OCI-LY1 (cell line): ENCODE measurements around the gene PHKG2.

Experiments
- H2AFZ ChIP-seq: fragments of 200-600 bp; sonication (generic), shearing (Covaris generic); 2 replicates; pipeline ENCODE4 v1.6.0; 2014; ENCODE audit warnings: antibody characterized with exemption, mild to moderate bottlenecking, low read length
- H3F3A ChIP-seq: fragments of 200-600 bp; sonication (generic), shearing (Covaris generic); 2 replicates; pipeline ENCODE4 v1.6.0; 2014; ENCODE audit warnings: mild to moderate bottlenecking, antibody characterized with exemption, low read length, moderate library complexity; ENCODE audit not compliant: insufficient read depth
- H3K27ac ChIP-seq: fragments of 200-600 bp; sonication (generic); 2 replicates; pipeline ENCODE4 v1.5.1; 2014; ENCODE audit warnings: low read length, mixed run types, mild to moderate bottlenecking, low read depth; ENCODE audit not compliant: poor library complexity, severe bottlenecking
- H3K27me3 ChIP-seq: fragments of 200-600 bp; sonication (generic); 2 replicates; pipeline ENCODE4 v1.6.0; 2014; ENCODE audit warnings: antibody characterized with exemption, mild to moderate bottlenecking, low read length, moderate library complexity; ENCODE audit not compliant: insufficient read depth
- H3K36me3 ChIP-seq: fragments of 200-600 bp; sonication (generic); 2 replicates; pipeline ENCODE4 v1.6.1; 2014; ENCODE audit warnings: mild to moderate bottlenecking, antibody characterized with exemption, low read length, moderate library complexity, mixed read lengths; ENCODE audit not compliant: insufficient read depth
- H3K4me1 ChIP-seq: fragments of 200-600 bp; sonication (generic); 2 replicates; pipeline ENCODE4 v1.5.1; 2014; ENCODE audit warnings: mild to moderate bottlenecking, low read length, moderate library complexity; ENCODE audit not compliant: insufficient read depth, severe bottlenecking
- H3K4me2 ChIP-seq: fragments of 200-600 bp; sonication (generic), shearing (Covaris generic); 2 replicates; pipeline ENCODE4 v1.6.1; 2014; ENCODE audit warnings: low read length
- H3K4me3 ChIP-seq: fragments of 200-600 bp; sonication (generic); 2 replicates; pipeline ENCODE4 v1.5.1; 2014; ENCODE audit warnings: low read length, low read depth, mild to moderate bottlenecking, mixed read lengths; ENCODE audit not compliant: poor library complexity, severe bottlenecking
- H3K79me2 ChIP-seq: fragments of 200-600 bp; shearing (Covaris generic); 2 replicates; pipeline ENCODE4 v1.6.1; 2016; ENCODE audit warnings: mixed run types, low read length, mixed read lengths; ENCODE audit not compliant: insufficient read depth
- H3K9ac ChIP-seq: fragments of 200-600 bp; sonication (generic), shearing (Covaris generic); 2 replicates; pipeline ENCODE4 v1.6.1; 2014; ENCODE audit warnings: mild to moderate bottlenecking, low read length, mixed read lengths
- H3K9me2 ChIP-seq: fragments of 200-600 bp; sonication (generic), shearing (Covaris generic); 2 replicates; pipeline ENCODE4 v1.6.1; 2014; ENCODE audit warnings: low read depth, mild to moderate bottlenecking, low read length, mixed read lengths
- H3K9me3 ChIP-seq: fragments of 200-600 bp; shearing (Covaris generic); 2 replicates; pipeline ENCODE4 v1.6.1; 2014; ENCODE audit warnings: low read length, mixed read lengths
- H4K20me1 ChIP-seq: fragments of 200-600 bp; sonication (generic), shearing (Covaris generic); 2 replicates; pipeline ENCODE4 v1.6.0; 2016; ENCODE audit warnings: mild to moderate bottlenecking, low read length; ENCODE audit not compliant: insufficient read depth
- CTCF ChIP-seq: fragments of 200-600 bp; sonication (generic), shearing (Covaris generic); IDR thresholded peaks from 2 replicates; pipeline ENCODE4 v1.5.1; 2017; ENCODE audit warnings: mild to moderate bottlenecking, antibody characterized with exemption, low read length, moderate library complexity, mixed read lengths
- EZH2 ChIP-seq: fragments of 200-600 bp; sonication (generic), shearing (Covaris generic); IDR thresholded peaks from 2 replicates; pipeline ENCODE4 v1.8.0; 2017; ENCODE audit warnings: borderline replicate concordance, mixed run types, mild to moderate bottlenecking, antibody characterized with exemption, low read length, moderate library complexity, mixed read lengths

The PHKG2 gene

GRCh38 chr16:30725418-30725792 is 22.8 kb upstream of the PHKG2 start:
- Histone ChIP-seq H3K4me3 (no peak overlapping the region), H3K4me2 (no peak overlapping the region), H2AFZ (no peak overlapping the region), H3K4me1 (no peaks in the 10 kb centered on the region), H3K9ac (no peak overlapping the region), H4K20me1 (no peaks in the 10 kb centered on the region), H3K27ac (no peak overlapping the region), H3F3A (no peaks in the 10 kb centered on the region), H3K27me3 (no peaks in the 10 kb centered on the region), H3K36me3 (peaks cover 96% of the 10 kb centered on the region), H3K9me3 (no peaks in the 10 kb centered on the region), H3K79me2 (no peaks in the 10 kb centered on the region), H3K9me2 (no peaks in the 10 kb centered on the region)
- TF ChIP-seq EZH2 (no peak), CTCF (no peak)

GRCh38 chr16:30728321-30728720 is 19.9 kb upstream of the PHKG2 start:
- Histone ChIP-seq H3K79me2 (no peaks in the 10 kb centered on the region), H3K4me2 (no peak overlapping the region), H3K9me3 (no peaks in the 10 kb centered on the region), H3K9me2 (no peaks in the 10 kb centered on the region), H2AFZ (no peak overlapping the region), H3K4me3 (no peak overlapping the region), H3K9ac (no peak overlapping the region), H3K36me3 (peaks cover 89% of the 10 kb centered on the region), H3K4me1 (no peaks in the 10 kb centered on the region), H3K27ac (no peak overlapping the region), H3K27me3 (no peaks in the 10 kb centered on the region), H3F3A (no peaks in the 10 kb centered on the region), H4K20me1 (no peaks in the 10 kb centered on the region)
- TF ChIP-seq CTCF (no peak), EZH2 (no peak)

GRCh38 chr16:30728899-30729672 is 19.1 kb upstream of the PHKG2 start:
- no peaks in the 10 kb centered on the region for H3K79me2 ChIP-seq
- no peaks in the 10 kb centered on the region for H3F3A ChIP-seq
- no peak overlapping the region for H3K9ac ChIP-seq
- no peak overlapping the region for H3K27ac ChIP-seq
- H3K4me1 ChIP-seq, result no peaks in the 10 kb centered on the region
- H3K4me2 ChIP-seq, result no peak overlapping the region
- no peak for TF ChIP-seq CTCF
- TF ChIP-seq EZH2, result no peak
- H2AFZ ChIP-seq, result no peak overlapping the region
- no peaks in the 10 kb centered on the region for H3K9me3 ChIP-seq
- H3K36me3 ChIP-seq, result peaks cover 89% of the 10 kb centered on the region
- no peaks in the 10 kb centered on the region for H3K9me2 ChIP-seq
- no peak overlapping the region for H3K4me3 ChIP-seq
- H4K20me1 ChIP-seq, result no peaks in the 10 kb centered on the region
- H3K27me3 ChIP-seq, result no peaks in the 10 kb centered on the region
